ENCODE data around the gene SIL1.

- TF ChIP-seq CTCF (IDR thresholded peaks at IDR 0.05 in 8 of 11, conservative IDR thresholded peaks at IDR 0.05 in 3 of 11) (no peak), POLR2A (IDR thresholded peaks at IDR 0.05) (no peak)
These were observed 72.2 kb downstream of the SIL1 start for GRCh38 chr5:139125991-139126390.

Measured in spleen (tissue), 7 donors.